ENCODE measurements around the gene ZNF491.

The ZNF491 gene

GRCh38 chr19:11766597-11767591 lies 31.4 kb upstream of the ZNF491 start, which contains the start of gene ZNF441 (continued):
- TF ChIP-seq KLF1 (tag by site-specific recombination; IDR thresholded peaks at IDR 0.05) (peak; percentile 29; the same call in 1 of the 2 replicates), ZNF366 (tag by site-specific recombination; conservative IDR thresholded peaks at IDR 0.05) (peak; percentile 60), ZNF341 (tag by site-specific recombination; IDR thresholded peaks at IDR 0.05; ENCODE audit: low read depth) (no peak; the same call in 1 of the 2 replicates), ZBTB10 (tag by site-specific recombination; IDR thresholded peaks at IDR 0.05) (no peak), ZNF610 (tag by site-specific recombination; IDR thresholded peaks at IDR 0.05; ENCODE audit: borderline replicate concordance) (0 out of 2 replicates have a peak, but pooled peaks have one; percentile 34), MEIS1 (CRISPR knock-in tag; IDR thresholded peaks at IDR 0.05; ENCODE audit: borderline replicate concordance) (no peak), SP7 (tag by site-specific recombination; IDR thresholded peaks at IDR 0.05) (peak; percentile 47; the same call in 1 of the 2 replicates), SP3 (tag by site-specific recombination; IDR thresholded peaks at IDR 0.05) (peak; percentile 80), ZBTB17 (tag by site-specific recombination; IDR thresholded peaks at IDR 0.05) (peak; percentile 92), ZBTB26 (tag by site-specific recombination; optimal IDR thresholded peaks at IDR 0.05) (peak; percentile 33), TCF7L2 (IDR thresholded peaks at IDR 0.05; ENCODE audit: borderline replicate concordance, low read depth, low read length) (peak; percentile 99), ATF2 (tag by site-specific recombination; IDR thresholded peaks at IDR 0.05; ENCODE audit: low read depth) (no peak), ZNF747 (tag by site-specific recombination; IDR thresholded peaks at IDR 0.05) (no peak), ZBTB21 (tag by site-specific recombination; IDR thresholded peaks at IDR 0.05) (no peak), ZNF791 (tag by site-specific recombination; IDR thresholded peaks at IDR 0.05) (no peak), GLIS2 (tag by site-specific recombination; IDR thresholded peaks at IDR 0.05) (peak; percentile 46; the same call in 1 of the 2 replicates), ZNF473 (tag by site-specific recombination; IDR thresholded peaks at IDR 0.05) (no peak), ZNF792 (tag by site-specific recombination; IDR thresholded peaks at IDR 0.05) (no peak), ZIC2 (tag by site-specific recombination; IDR thresholded peaks at IDR 0.05) (peak; percentile 76), ZNF830 (tag by site-specific recombination; IDR thresholded peaks at IDR 0.05; ENCODE audit: low read depth) (no peak), KLF8 (tag by site-specific recombination; IDR thresholded peaks at IDR 0.05) (peak; percentile 25; the same call in 1 of the 2 replicates), ZNF24 (tag by site-specific recombination; IDR thresholded peaks at IDR 0.05) (no peak), ZNF596 (tag by site-specific recombination; IDR thresholded peaks at IDR 0.05) (no peak), ZFP41 (tag by site-specific recombination; IDR thresholded peaks at IDR 0.05; ENCODE audit: borderline replicate concordance) (no peak)
- TF ChIP-seq, protein P1, sequence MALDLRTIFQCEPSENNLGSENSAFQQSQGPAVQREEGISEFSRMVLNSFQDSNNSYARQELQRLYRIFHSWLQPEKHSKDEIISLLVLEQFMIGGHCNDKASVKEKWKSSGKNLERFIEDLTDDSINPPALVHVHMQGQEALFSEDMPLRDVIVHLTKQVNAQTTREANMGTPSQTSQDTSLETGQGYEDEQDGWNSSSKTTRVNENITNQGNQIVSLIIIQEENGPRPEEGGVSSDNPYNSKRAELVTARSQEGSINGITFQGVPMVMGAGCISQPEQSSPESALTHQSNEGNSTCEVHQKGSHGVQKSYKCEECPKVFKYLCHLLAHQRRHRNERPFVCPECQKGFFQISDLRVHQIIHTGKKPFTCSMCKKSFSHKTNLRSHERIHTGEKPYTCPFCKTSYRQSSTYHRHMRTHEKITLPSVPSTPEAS (tag by site-specific recombination; IDR thresholded peaks at IDR 0.05) = no peak
- TF ChIP-seq, protein P2, sequence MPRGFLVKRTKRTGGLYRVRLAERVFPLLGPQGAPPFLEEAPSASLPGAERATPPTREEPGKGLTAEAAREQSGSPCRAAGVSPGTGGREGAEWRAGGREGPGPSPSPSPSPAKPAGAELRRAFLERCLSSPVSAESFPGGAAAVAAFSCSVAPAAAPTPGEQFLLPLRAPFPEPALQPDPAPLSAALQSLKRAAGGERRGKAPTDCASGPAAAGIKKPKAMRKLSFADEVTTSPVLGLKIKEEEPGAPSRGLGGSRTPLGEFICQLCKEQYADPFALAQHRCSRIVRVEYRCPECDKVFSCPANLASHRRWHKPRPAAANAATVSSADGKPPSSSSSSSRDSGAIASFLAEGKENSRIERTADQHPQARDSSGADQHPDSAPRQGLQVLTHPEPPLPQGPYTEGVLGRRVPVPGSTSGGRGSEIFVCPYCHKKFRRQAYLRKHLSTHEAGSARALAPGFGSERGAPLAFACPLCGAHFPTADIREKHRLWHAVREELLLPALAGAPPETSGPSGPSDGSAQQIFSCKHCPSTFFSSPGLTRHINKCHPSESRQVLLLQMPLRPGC (tag by site-specific recombination; IDR thresholded peaks at IDR 0.05) = no peak
- TF ChIP-seq, protein P3, sequence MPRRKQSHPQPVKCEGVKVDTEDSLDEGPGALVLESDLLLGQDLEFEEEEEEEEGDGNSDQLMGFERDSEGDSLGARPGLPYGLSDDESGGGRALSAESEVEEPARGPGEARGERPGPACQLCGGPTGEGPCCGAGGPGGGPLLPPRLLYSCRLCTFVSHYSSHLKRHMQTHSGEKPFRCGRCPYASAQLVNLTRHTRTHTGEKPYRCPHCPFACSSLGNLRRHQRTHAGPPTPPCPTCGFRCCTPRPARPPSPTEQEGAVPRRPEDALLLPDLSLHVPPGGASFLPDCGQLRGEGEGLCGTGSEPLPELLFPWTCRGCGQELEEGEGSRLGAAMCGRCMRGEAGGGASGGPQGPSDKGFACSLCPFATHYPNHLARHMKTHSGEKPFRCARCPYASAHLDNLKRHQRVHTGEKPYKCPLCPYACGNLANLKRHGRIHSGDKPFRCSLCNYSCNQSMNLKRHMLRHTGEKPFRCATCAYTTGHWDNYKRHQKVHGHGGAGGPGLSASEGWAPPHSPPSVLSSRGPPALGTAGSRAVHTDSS (tag by site-specific recombination; IDR thresholded peaks at IDR 0.05) = no peak
